PC-3 (cell line): ENCODE results near the gene HECTD1.

Source experiments
- EZH2 ChIP-seq: fragments of 300-600 bp; sonication (generic); IDR thresholded peaks from one replicate; pipeline ENCODE4 v1.6.1; 2017; ENCODE audit warnings: antibody characterized with exemption, mild to moderate bottlenecking, low read length; ENCODE audit not compliant: unreplicated experiment
- EZH2phosphoT487 ChIP-seq: fragments of 300-600 bp; sonication (generic); IDR thresholded peaks from 2 replicates; pipeline ENCODE4 v1.6.1; 2018; ENCODE audit warnings: mild to moderate bottlenecking, antibody characterized with exemption, low read length, borderline replicate concordance
- TF ChIP-seq, protein P1 (sequence below): fragments of 300-600 bp; sonication (generic); conservative IDR thresholded peaks from 2 replicates; pipeline ENCODE4 v1.5.1; 2017; ENCODE audit warnings: antibody characterized with exemption, low read depth, mild to moderate bottlenecking, low read length

DNA sequence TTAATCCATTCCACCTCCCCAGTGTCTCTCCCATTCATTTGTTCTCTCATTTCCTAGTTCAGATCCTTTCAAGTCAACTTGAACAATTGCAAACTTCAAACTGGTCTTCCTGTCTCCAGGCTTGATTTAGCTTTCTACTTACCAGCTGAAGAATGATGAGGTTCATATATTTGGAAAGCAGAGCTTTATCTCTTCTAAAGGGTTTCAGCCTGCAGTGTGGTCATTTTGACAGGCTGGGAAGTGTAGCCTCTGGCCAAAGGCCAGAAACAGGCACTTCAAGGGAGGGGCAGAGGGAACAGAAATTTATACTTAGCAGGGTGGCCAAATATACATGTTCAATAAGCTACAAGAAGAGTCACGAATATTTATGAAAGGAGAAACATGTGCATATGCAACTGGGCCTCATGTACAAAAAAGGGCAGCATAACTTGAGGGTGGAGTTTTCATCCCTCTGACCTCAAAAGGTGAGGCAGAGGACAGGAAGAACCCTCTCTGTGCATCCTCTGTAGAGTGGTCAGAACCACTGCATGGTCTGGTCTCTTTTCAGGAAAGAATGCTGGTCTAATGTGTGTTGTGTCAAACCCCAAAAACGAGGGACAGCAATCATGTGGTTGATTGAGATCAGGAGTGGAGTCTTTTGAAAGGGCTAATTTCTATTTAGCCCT is 34.0 kb upstream of the HECTD1 start:
- TF ChIP-seq, protein P1, sequence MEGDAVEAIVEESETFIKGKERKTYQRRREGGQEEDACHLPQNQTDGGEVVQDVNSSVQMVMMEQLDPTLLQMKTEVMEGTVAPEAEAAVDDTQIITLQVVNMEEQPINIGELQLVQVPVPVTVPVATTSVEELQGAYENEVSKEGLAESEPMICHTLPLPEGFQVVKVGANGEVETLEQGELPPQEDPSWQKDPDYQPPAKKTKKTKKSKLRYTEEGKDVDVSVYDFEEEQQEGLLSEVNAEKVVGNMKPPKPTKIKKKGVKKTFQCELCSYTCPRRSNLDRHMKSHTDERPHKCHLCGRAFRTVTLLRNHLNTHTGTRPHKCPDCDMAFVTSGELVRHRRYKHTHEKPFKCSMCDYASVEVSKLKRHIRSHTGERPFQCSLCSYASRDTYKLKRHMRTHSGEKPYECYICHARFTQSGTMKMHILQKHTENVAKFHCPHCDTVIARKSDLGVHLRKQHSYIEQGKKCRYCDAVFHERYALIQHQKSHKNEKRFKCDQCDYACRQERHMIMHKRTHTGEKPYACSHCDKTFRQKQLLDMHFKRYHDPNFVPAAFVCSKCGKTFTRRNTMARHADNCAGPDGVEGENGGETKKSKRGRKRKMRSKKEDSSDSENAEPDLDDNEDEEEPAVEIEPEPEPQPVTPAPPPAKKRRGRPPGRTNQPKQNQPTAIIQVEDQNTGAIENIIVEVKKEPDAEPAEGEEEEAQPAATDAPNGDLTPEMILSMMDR: no peak
- no peak for TF ChIP-seq EZH2
- no peak for TF ChIP-seq EZH2phosphoT487
